ENCODE measurements around the gene ERBB4.

GRCh38 chr2:211387734-211388133 is 1150.9 kb downstream of the ERBB4 start:
- TF ChIP-seq, protein P1, sequence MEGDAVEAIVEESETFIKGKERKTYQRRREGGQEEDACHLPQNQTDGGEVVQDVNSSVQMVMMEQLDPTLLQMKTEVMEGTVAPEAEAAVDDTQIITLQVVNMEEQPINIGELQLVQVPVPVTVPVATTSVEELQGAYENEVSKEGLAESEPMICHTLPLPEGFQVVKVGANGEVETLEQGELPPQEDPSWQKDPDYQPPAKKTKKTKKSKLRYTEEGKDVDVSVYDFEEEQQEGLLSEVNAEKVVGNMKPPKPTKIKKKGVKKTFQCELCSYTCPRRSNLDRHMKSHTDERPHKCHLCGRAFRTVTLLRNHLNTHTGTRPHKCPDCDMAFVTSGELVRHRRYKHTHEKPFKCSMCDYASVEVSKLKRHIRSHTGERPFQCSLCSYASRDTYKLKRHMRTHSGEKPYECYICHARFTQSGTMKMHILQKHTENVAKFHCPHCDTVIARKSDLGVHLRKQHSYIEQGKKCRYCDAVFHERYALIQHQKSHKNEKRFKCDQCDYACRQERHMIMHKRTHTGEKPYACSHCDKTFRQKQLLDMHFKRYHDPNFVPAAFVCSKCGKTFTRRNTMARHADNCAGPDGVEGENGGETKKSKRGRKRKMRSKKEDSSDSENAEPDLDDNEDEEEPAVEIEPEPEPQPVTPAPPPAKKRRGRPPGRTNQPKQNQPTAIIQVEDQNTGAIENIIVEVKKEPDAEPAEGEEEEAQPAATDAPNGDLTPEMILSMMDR (IDR thresholded peaks at IDR 0.05): no peak
- no peak for TF ChIP-seq POLR2A (IDR thresholded peaks at IDR 0.05)
